ENCODE data around the gene NCLN. TPM values are rescaled to one million over a fixed set of nuclear protein-coding genes. Genes with fewer than 3 reads are reported as not detected.
"Not testable (repeated sequence)": the region's sequence is repeated elsewhere in the genome, so short reads cannot be mapped to it uniquely, and the experiment has no call there.

Gene NCLN
- polyA plus RNA-seq, 3 donors = 28.6 to 60.9 (median 34.5) TPM

DNA sequence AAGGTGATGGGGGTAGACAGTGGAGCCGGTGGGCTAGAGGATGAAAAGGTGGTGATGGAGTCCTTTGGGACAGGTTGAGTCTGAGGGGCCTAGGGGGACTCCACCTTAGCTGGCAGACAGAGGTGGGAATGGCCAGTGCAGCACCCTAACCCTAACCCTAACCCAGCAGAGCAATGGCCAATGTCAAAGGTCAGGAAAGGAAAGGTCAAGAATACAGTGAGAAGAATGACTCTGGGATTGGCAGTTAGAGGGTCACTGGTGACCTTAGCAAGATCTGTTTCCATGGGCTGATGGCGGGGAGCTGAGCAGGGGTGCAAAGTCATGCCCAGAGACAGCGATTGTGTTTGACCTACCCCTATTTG is 33.3 kb upstream of the NCLN start:
- intact Hi-C loops (cut with micrococcal nuclease) = no loop called here
- H4K20me1 ChIP-seq (ENCODE audit: insufficient read depth, low read length) = peaks cover 80% of the 10 kb centered on the region
- Mint-ChIP-seq H3K27me3 (ENCODE audit: low read depth in 3 of 3) (peaks cover 0 to 2% (median 2%) of the 10 kb centered on the region in 3 donors), H3K9me3 (peaks cover 0 to 2% (median 0%) of the 10 kb centered on the region in 7 donors), H3K4me1 (no peaks in the 10 kb centered on the region), H3K4me3 (no peak overlapping the region), H3K27ac (no peak overlapping the region), H3K36me3 (peaks cover 37 to 46% of the 10 kb centered on the region in 2 donors)
- no peak overlapping the region for H3K4me2 ChIP-seq (replicated peaks; ENCODE audit: extremely low read depth, low read length, poor library complexity, severe bottlenecking)
- no peaks in the 10 kb centered on the region for H3K9me3 ChIP-seq (replicated peaks in 1 of 2; ENCODE audit: control insufficient read depth in 1 of 2, insufficient read depth in 1 of 2, low read length in 2 of 2)
- no peaks in the 10 kb centered on the region for H3K27me3 ChIP-seq (ENCODE audit: control insufficient read depth in 2 of 2, insufficient read depth in 2 of 2, low read length in 2 of 2)
- TF ChIP-seq, protein P1, sequence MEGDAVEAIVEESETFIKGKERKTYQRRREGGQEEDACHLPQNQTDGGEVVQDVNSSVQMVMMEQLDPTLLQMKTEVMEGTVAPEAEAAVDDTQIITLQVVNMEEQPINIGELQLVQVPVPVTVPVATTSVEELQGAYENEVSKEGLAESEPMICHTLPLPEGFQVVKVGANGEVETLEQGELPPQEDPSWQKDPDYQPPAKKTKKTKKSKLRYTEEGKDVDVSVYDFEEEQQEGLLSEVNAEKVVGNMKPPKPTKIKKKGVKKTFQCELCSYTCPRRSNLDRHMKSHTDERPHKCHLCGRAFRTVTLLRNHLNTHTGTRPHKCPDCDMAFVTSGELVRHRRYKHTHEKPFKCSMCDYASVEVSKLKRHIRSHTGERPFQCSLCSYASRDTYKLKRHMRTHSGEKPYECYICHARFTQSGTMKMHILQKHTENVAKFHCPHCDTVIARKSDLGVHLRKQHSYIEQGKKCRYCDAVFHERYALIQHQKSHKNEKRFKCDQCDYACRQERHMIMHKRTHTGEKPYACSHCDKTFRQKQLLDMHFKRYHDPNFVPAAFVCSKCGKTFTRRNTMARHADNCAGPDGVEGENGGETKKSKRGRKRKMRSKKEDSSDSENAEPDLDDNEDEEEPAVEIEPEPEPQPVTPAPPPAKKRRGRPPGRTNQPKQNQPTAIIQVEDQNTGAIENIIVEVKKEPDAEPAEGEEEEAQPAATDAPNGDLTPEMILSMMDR (IDR thresholded peaks at IDR 0.05) = no peak
- H2AFZ ChIP-seq (ENCODE audit: insufficient read depth, low read depth, low read length, poor library complexity, severe bottlenecking) = no peak overlapping the region
- H3K9ac ChIP-seq (ENCODE audit: insufficient read depth, low read length, poor library complexity, severe bottlenecking) = no peak overlapping the region
- H3K4me1 ChIP-seq (ENCODE audit: control insufficient read depth in 1 of 2, insufficient read depth in 2 of 2, low read length in 2 of 2) = peaks cover 11 to 21% of the 10 kb centered on the region in 2 donors
- peaks cover 70 to 88% of the 10 kb centered on the region in 2 donors for H3K36me3 ChIP-seq (replicated peaks in 1 of 2; ENCODE audit: control insufficient read depth in 1 of 2, insufficient read depth in 2 of 2, low read length in 2 of 2)
- 83% methylated on average over 1 of the region's 3 CpGs for WGBS (ENCODE audit: insufficient coverage)
- no peak for DNase-seq
- H3K79me2 ChIP-seq (ENCODE audit: insufficient read depth, low read length) = peaks cover 22% of the 10 kb centered on the region
- H3K4me3 ChIP-seq (replicated peaks in 1 of 3; ENCODE audit: low read depth in 2 of 3, low read length in 3 of 3) = no peak overlapping the region
- no peak overlapping the region for H3K27ac ChIP-seq (ENCODE audit: low read depth in 1 of 2, low read length in 2 of 2)

DNA sequence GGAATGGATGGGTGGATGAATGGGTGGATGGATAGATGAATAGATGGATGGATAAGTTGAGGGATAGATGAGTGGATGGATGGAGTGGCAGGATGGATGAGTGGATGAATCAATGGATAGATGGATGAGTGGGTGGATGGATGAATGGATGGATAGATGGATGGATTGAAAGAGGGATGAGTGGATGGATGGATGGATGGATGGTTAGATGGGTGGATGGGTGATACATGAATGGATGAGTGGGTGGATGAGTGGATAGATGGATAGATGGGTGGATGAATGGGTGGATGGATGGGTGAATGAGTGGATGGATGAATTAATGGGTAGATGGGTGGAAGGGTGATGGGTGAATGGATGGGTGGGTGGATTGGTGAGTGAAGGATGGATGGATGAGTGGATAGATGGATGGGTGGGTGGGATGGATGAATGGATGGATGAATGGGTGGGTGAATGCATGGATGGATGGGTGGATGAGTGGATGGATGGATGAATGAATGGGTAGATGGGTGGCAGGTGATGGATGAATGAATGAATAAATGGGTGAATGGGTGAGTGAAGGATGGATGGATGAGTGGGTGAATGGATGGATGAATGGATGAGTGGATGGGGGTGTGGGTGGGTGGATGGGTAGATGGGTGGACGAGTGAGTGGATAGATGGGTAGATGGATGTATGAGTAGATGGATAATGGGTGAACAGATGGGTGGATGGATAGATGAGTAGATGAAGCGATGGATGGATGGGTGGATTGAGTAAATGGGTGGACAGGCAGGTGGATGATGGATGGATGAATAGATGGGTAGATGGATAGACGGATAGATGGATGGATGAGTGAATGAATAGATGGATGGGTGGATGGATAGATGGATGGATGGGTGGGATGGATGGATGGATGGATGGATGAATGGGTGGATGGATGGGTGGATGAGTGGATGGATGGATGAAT is 32.2 kb upstream of the NCLN start:
- peaks cover 11 to 21% of the 10 kb centered on the region in 2 donors for H3K4me1 ChIP-seq (ENCODE audit: control insufficient read depth in 1 of 2, insufficient read depth in 2 of 2, low read length in 2 of 2)
- no peak overlapping the region for H3K4me2 ChIP-seq (replicated peaks; ENCODE audit: extremely low read depth, low read length, poor library complexity, severe bottlenecking)
- H2AFZ ChIP-seq (ENCODE audit: insufficient read depth, low read depth, low read length, poor library complexity, severe bottlenecking) = no peak overlapping the region
- H3K27me3 ChIP-seq (ENCODE audit: control insufficient read depth in 2 of 2, insufficient read depth in 2 of 2, low read length in 2 of 2) = no peaks in the 10 kb centered on the region
- no peaks in the 10 kb centered on the region for H3K4me1 Mint-ChIP-seq
- no peak overlapping the region for H3K9ac ChIP-seq (ENCODE audit: insufficient read depth, low read length, poor library complexity, severe bottlenecking)
- H3K9me3 Mint-ChIP-seq = peaks cover 0 to 2% (median 0%) of the 10 kb centered on the region in 7 donors
- intact Hi-C loops (cut with micrococcal nuclease) = no loop called here
- peaks cover 0 to 2% (median 2%) of the 10 kb centered on the region in 3 donors for H3K27me3 Mint-ChIP-seq (ENCODE audit: low read depth in 3 of 3)
- H3K27ac Mint-ChIP-seq = no peak overlapping the region
- TF ChIP-seq, protein P1 (IDR thresholded peaks at IDR 0.05) = no peak
- H3K4me3 Mint-ChIP-seq = no peak overlapping the region
- no peaks in the 10 kb centered on the region for H3K9me3 ChIP-seq (replicated peaks in 1 of 2; ENCODE audit: control insufficient read depth in 1 of 2, insufficient read depth in 1 of 2, low read length in 2 of 2)
- 100% methylated on average over 3 of the region's 3 CpGs for WGBS (ENCODE audit: insufficient coverage)
- no peak overlapping the region for H3K4me3 ChIP-seq (replicated peaks in 1 of 3; ENCODE audit: low read depth in 2 of 3, low read length in 3 of 3)
- DNase-seq = no peak
- peaks cover 27 to 49% of the 10 kb centered on the region in 2 donors for H3K36me3 Mint-ChIP-seq
- H4K20me1 ChIP-seq (ENCODE audit: insufficient read depth, low read length) = peaks cover 75% of the 10 kb centered on the region
- H3K27ac ChIP-seq (ENCODE audit: low read depth in 1 of 2, low read length in 2 of 2) = no peak overlapping the region
- peaks cover 78 to 90% of the 10 kb centered on the region in 2 donors for H3K36me3 ChIP-seq (replicated peaks in 1 of 2; ENCODE audit: control insufficient read depth in 1 of 2, insufficient read depth in 2 of 2, low read length in 2 of 2)
- H3K79me2 ChIP-seq (ENCODE audit: insufficient read depth, low read length) = peaks cover 17% of the 10 kb centered on the region

- H3K27me3 Mint-ChIP-seq (ENCODE audit: low read depth in 3 of 3); H3K4me1 Mint-ChIP-seq; H3K4me3 Mint-ChIP-seq; H3K9me3 ChIP-seq (replicated peaks in 1 of 2; ENCODE audit: control insufficient read depth in 1 of 2, insufficient read depth in 1 of 2, low read length in 2 of 2); H2AFZ ChIP-seq (ENCODE audit: insufficient read depth, low read depth, low read length, poor library complexity, severe bottlenecking); intact Hi-C loops (cut with micrococcal nuclease); H3K27me3 ChIP-seq (ENCODE audit: control insufficient read depth in 2 of 2, insufficient read depth in 2 of 2, low read length in 2 of 2); DNase-seq; H3K9me3 Mint-ChIP-seq; H3K27ac Mint-ChIP-seq: not testable (repeated sequence)
- peak overlapping the region; percentile 41 for H3K9ac ChIP-seq (ENCODE audit: insufficient read depth, low read length, poor library complexity, severe bottlenecking)
- H3K4me1 ChIP-seq (ENCODE audit: control insufficient read depth in 1 of 2, insufficient read depth in 2 of 2, low read length in 2 of 2) = peaks cover 11 to 21% of the 10 kb centered on the region in 2 donors
- peaks cover 13% of the 10 kb centered on the region for H3K79me2 ChIP-seq (ENCODE audit: insufficient read depth, low read length)
- peak overlapping the region; percentile 39 for H3K4me2 ChIP-seq (replicated peaks; ENCODE audit: extremely low read depth, low read length, poor library complexity, severe bottlenecking)
- peaks cover 72 to 88% of the 10 kb centered on the region in 2 donors for H3K36me3 ChIP-seq (replicated peaks in 1 of 2; ENCODE audit: control insufficient read depth in 1 of 2, insufficient read depth in 2 of 2, low read length in 2 of 2)
- peaks cover 18 to 46% of the 10 kb centered on the region in 2 donors for H3K36me3 Mint-ChIP-seq
- H3K4me3 ChIP-seq (replicated peaks in 1 of 3; ENCODE audit: low read depth in 2 of 3, low read length in 3 of 3) = peak overlapping the region in 1 of 3 experiments; percentile 2
- peak overlapping the region; percentile 50 to 81 for H3K27ac ChIP-seq (ENCODE audit: low read depth in 1 of 2, low read length in 2 of 2)
- WGBS (ENCODE audit: insufficient coverage) = 94% methylated on average over 3 of the region's 3 CpGs
- peaks cover 66% of the 10 kb centered on the region for H4K20me1 ChIP-seq (ENCODE audit: insufficient read depth, low read length)
These were observed 31.3 kb upstream of the NCLN start for GRCh38 chr19:3154447-3154846.

Data from CD14-positive monocyte (primary cell).